Stomach (tissue), 9 donors: Measurements from ENCODE around the gene GALK2. TPM values are rescaled to one million over a fixed set of nuclear protein-coding genes. Genes with fewer than 3 reads are reported as not detected.

Experiments used
- DNase-seq, 2 donors: peaks; one replicate each; pipeline versions ENCODE4 v3.0.0 to v3.0.0-alpha.2; 2013 to 2019
- H3K27ac ChIP-seq, 5 donors: fragments of 200-600 bp in 4 of 5; sonication (generic) in 4 of 5; one replicate each; pipeline ENCODE4 v1.5.1; 2013 to 2019; ENCODE audit warnings: mild to moderate bottlenecking in 1 of 5, moderate library complexity in 1 of 5
- H3K27me3 ChIP-seq, 3 donors: fragments of 200-600 bp; sonication (generic); one replicate each; pipeline ENCODE4 v1.5.1; 2017 to 2019; ENCODE audit warnings: mixed run types in 1 of 3
- H3K36me3 ChIP-seq, 4 donors: fragments of 200-600 bp; sonication (generic); 1 replicate in 3 of 4; 2 replicates in 1 of 4; pipeline ENCODE4 v1.5.1; 2016 to 2019
- H3K4me1 ChIP-seq, 4 donors: fragments of 200-600 bp; sonication (generic); one replicate each; pipeline ENCODE4 v1.5.1; 2016 to 2019
- H3K4me3 ChIP-seq, 4 donors: fragments of 200-600 bp; sonication (generic) in 3 of 4; one replicate each; pipeline ENCODE4 v1.5.1; 2016 to 2019; ENCODE audit warnings: mild to moderate bottlenecking in 1 of 4
- H3K9me3 ChIP-seq, 4 donors: fragments of 200-600 bp; sonication (generic); one replicate each; pipeline ENCODE4 v1.5.1; 2016 to 2019
- EP300 ChIP-seq: sonication (generic); formaldehyde crosslinking; IDR thresholded peaks from one replicate; pipeline ENCODE4 v1.6.1; 2017; ENCODE audit warnings: antibody characterized with exemption
- POLR2A ChIP-seq, 4 donors: fragments of 450-650 bp; IDR thresholded peaks; one replicate each; pipeline ENCODE4 v1.6.1; 2016; ENCODE audit warnings: antibody characterized with exemption in 4 of 4, control low read depth in 2 of 4, mild to moderate bottlenecking in 1 of 4, moderate library complexity in 1 of 4
- POLR2AphosphoS5 ChIP-seq, 3 donors: sonication (generic); formaldehyde crosslinking; IDR thresholded peaks; one replicate each; pipeline ENCODE4 v1.6.1; 2016; ENCODE audit warnings: antibody characterized with exemption in 3 of 3
- WGBS, 5 donors: extraction: QIAGEN DNeasy Blood & Tissue Kit in 3 of 5; methylation state at CpG; one replicate each; pipeline versions ENCODE4 v1.1.5 to v1.1.7; 2013 to 2018; 5-methylcytosine and 5-hydroxymethylcytosine counted together
- intact Hi-C: fragments of 100-400 bp; cut with DNase I; formaldehyde crosslinking; loops from one replicate; pipeline ENCODE4 v1.15.1; 2023; ENCODE audit warnings: low total_unique reads
- polyA plus RNA-seq, 3 donors: library from polyadenylated mRNA; stranded (reverse); fragments of 200-250 nt; gene quantifications; one replicate each; pipeline ENCODE4 v1.2.3, GENCODE V29; 2013
- total RNA-seq, 5 donors: library from RNA; depleted of rRNA; stranded (reverse); fragments of >200 nt; gene quantifications; one replicate each; pipeline versions ENCODE4 v1.1.0 to v1.2.3, GENCODE V29; 2014 to 2016
- TF ChIP-seq, protein P1 (sequence below), 7 experiments: fragments of 450-650 bp in 4 of 7; fragments of 200-600 bp in 3 of 7; sonication (generic) in 3 of 7; IDR thresholded peaks; one replicate each; pipeline ENCODE4 v1.5.1; 2016 to 2019; ENCODE audit warnings: antibody characterized with exemption in 7 of 7, control low read depth in 2 of 7, mild to moderate bottlenecking in 1 of 7
- donor health status: healthy with polysubstance abuse.
- donor health status: Bipolar disorder and iron deficiency.
- donor health status: healthy.

GALK2 gene
- total and polyA plus RNA-seq, 8 donors, result 9.6 to 149 (median 20.8) TPM

DNA sequence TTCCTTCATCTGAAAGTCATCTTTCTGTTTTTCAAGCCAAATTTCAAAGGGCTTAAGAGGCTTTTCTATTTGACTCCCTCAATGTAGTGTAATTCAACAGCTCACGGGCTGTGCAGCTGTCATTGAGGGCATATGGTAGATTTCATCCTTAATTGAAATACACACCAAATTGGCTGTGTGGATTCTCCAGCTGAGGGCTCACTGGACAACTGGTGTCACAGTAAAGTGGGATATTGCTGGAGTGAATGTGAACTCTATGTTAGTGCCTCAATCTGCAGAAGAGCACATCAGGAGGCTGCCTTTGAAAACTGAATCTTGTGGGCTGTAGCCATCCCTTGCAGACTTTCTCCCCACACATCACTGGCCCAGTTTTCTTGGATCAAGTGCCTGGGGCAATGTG is 120.1 kb downstream of the GALK2 start:
- Histone ChIP-seq H3K27ac (no peak overlapping the region), H3K27me3 (no peaks in the 10 kb centered on the region), H3K4me1 (no peaks in the 10 kb centered on the region), H3K9me3 (no peaks in the 10 kb centered on the region), H3K4me3 (no peak overlapping the region), H3K36me3 (peaks cover 6 to 52% (median 39%) of the 10 kb centered on the region in 4 donors)
- no peak for TF ChIP-seq EP300
- TF ChIP-seq POLR2AphosphoS5 (IDR thresholded peaks at IDR 0.05), result no peak
- TF ChIP-seq, protein P1, sequence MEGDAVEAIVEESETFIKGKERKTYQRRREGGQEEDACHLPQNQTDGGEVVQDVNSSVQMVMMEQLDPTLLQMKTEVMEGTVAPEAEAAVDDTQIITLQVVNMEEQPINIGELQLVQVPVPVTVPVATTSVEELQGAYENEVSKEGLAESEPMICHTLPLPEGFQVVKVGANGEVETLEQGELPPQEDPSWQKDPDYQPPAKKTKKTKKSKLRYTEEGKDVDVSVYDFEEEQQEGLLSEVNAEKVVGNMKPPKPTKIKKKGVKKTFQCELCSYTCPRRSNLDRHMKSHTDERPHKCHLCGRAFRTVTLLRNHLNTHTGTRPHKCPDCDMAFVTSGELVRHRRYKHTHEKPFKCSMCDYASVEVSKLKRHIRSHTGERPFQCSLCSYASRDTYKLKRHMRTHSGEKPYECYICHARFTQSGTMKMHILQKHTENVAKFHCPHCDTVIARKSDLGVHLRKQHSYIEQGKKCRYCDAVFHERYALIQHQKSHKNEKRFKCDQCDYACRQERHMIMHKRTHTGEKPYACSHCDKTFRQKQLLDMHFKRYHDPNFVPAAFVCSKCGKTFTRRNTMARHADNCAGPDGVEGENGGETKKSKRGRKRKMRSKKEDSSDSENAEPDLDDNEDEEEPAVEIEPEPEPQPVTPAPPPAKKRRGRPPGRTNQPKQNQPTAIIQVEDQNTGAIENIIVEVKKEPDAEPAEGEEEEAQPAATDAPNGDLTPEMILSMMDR (IDR thresholded peaks at IDR 0.05), result no peak
- TF ChIP-seq POLR2A (IDR thresholded peaks at IDR 0.05), result no peak
- 0 to 95% (median 83%) methylated on average over 1 of the region's 1 CpG for WGBS, 5 donors
- peak in 1 of 2 donors; percentile 55 for DNase-seq
- intact Hi-C loops, result no loop called here

DNA sequence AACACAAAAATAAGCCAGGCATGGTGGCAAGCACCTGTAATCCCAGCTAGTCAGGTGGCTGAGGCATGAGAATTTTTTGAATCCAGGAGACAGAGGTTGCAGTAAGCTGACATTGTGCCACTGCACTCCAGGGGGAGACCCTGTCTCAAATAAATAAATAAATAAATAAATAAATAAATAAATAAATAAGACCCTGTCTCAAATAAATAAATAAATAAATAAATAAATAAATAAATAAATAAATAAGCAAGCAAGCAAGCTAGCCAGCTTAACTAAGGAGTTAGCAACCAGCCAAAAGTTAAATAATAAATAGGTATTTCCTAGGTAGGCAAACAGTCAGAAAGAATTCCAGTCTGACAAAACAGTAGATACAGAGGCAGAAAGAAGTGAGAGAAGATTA is 123.9 kb downstream of the GALK2 start:
- H3K4me3 ChIP-seq, result no peak overlapping the region
- TF ChIP-seq EP300 (no peak), POLR2AphosphoS5 (IDR thresholded peaks at IDR 0.05) (no peak), POLR2A (IDR thresholded peaks at IDR 0.05) (no peak)
- TF ChIP-seq, protein P1 (IDR thresholded peaks at IDR 0.05), result no peak
- H3K27me3 ChIP-seq, result no peaks in the 10 kb centered on the region
- H3K36me3 ChIP-seq, result peaks cover 6 to 52% (median 41%) of the 10 kb centered on the region in 4 donors
- DNase-seq, result no peak
- no peaks in the 10 kb centered on the region for H3K4me1 ChIP-seq
- intact Hi-C loops, result no loop called here
- no peaks in the 10 kb centered on the region for H3K9me3 ChIP-seq
- no peak overlapping the region for H3K27ac ChIP-seq

DNA sequence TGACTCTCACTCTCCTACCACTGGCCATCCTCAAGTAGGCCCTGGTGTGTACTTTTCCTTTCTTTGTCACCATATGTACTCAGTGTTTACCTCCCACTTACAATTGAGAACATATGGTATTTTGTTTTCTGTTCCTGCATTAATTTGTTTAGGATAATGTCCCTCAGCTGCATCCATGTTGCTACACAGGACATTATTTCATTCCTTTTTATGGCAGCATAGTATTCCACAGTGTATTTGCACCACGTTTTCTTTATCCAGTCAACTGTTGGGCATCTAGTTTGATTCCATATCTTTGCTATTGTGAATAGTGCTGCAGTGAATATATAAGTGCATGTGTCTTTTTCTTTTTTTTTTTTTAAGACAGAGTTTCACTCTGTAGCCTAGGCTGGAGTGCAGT is 126.2 kb downstream of the GALK2 start:
- no peak for DNase-seq
- Histone ChIP-seq H3K27ac (no peak overlapping the region), H3K9me3 (no peaks in the 10 kb centered on the region), H3K4me3 (no peak overlapping the region), H3K4me1 (no peaks in the 10 kb centered on the region), H3K36me3 (peaks cover 6 to 42% (median 36%) of the 10 kb centered on the region in 4 donors), H3K27me3 (no peaks in the 10 kb centered on the region)
- TF ChIP-seq, protein P1 (IDR thresholded peaks at IDR 0.05), result no peak
- TF ChIP-seq EP300, result no peak
- TF ChIP-seq POLR2AphosphoS5 (IDR thresholded peaks at IDR 0.05), result no peak
- TF ChIP-seq POLR2A (IDR thresholded peaks at IDR 0.05), result no peak
- 94 to 98% (median 95%) methylated on average over 1 of the region's 1 CpG for WGBS, 5 donors
- intact Hi-C loops, result no loop called here

DNA sequence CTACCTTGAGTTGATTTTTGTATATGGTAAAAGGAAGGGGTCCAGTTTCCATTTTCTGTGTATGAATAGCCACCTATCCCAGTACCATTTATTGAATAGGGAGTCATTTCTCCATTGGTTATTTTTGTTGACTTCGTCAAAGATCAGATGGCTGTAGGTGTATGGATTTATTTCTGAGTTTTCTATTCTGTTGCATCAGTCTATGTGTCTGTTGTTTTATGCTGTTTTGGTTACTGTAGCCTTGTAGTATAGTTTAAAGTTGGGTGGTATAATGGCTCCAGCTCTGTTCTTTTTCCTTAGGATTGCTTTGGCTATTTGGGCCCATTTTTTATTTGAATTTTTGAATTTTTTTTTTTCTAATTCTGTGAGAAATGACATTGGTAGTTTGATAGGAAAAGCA is 127.5 kb downstream of the GALK2 start:
- 90 to 100% (median 98%) methylated on average over 1 of the region's 1 CpG for WGBS, 5 donors
- TF ChIP-seq, protein P1 (IDR thresholded peaks at IDR 0.05), result no peak
- no peak for TF ChIP-seq POLR2A (IDR thresholded peaks at IDR 0.05)
- no peak for TF ChIP-seq EP300
- no peak for TF ChIP-seq POLR2AphosphoS5 (IDR thresholded peaks at IDR 0.05)
- no peaks in the 10 kb centered on the region for H3K27me3 ChIP-seq
- no peak overlapping the region for H3K4me3 ChIP-seq
- H3K4me1 ChIP-seq, result no peaks in the 10 kb centered on the region
- intact Hi-C loops, result no loop called here
- no peaks in the 10 kb centered on the region for H3K9me3 ChIP-seq
- peaks cover 6 to 34% (median 26%) of the 10 kb centered on the region in 4 donors for H3K36me3 ChIP-seq
- no peak overlapping the region for H3K27ac ChIP-seq
- no peak for DNase-seq
